Uterus (tissue), 2 donors: ENCODE measurements around the gene HM13.

Experiments
- POLR2A ChIP-seq, 2 donors: fragments of 450-650 bp; IDR thresholded peaks; one replicate each; pipeline ENCODE4 v1.6.1; 2016; ENCODE audit warnings: antibody characterized with exemption in 2 of 2, mild to moderate bottlenecking in 1 of 2, moderate library complexity in 1 of 2
- TF ChIP-seq, protein P1 (sequence below), 4 experiments: fragments of 200-600 bp in 2 of 4; fragments of 450-650 bp in 2 of 4; sonication (generic) in 2 of 4; IDR thresholded peaks; one replicate each; pipeline ENCODE4 v1.5.1; 2016 to 2019; ENCODE audit warnings: antibody characterized with exemption in 4 of 4, mild to moderate bottlenecking in 2 of 4, moderate library complexity in 1 of 4

DNA sequence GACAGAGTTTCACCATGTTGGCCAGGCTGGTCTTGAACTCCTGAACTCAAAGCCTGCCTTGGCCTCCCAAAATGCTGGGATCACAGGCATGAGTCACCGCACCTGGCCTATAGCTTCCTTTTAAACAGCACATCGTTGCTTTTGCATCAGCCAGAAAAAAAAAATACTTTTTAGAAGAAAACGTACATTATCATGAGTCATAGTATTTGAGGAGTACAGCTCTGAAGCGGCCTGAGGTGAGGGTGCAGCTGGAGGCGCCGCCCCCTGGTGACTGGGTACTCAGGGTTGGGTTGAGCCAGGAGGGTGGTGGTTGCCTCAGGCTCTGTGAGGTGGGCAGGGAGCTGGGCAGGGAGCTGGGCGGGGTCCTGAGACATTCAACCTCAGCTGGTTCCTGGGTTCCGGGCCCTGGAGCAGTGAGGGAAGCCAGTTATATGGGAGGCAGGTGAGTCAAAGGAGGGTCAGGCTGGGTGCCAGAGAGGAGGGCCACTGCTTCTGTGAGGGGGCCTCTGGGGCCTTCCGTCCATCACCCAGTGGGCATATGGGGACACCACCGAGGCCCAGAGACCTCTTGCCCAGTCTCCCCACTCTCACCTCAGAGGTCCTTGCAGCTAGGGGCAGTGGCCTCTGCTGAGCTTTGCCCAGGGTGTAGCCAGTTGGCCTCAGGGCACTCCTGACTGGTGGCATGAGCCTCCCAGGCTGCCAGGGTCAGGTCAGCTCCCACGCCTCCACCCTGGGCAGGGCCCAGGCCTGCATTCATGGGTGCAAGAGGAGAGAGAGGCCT lies 79.2 kb downstream of the HM13 start:
- TF ChIP-seq, protein P1, sequence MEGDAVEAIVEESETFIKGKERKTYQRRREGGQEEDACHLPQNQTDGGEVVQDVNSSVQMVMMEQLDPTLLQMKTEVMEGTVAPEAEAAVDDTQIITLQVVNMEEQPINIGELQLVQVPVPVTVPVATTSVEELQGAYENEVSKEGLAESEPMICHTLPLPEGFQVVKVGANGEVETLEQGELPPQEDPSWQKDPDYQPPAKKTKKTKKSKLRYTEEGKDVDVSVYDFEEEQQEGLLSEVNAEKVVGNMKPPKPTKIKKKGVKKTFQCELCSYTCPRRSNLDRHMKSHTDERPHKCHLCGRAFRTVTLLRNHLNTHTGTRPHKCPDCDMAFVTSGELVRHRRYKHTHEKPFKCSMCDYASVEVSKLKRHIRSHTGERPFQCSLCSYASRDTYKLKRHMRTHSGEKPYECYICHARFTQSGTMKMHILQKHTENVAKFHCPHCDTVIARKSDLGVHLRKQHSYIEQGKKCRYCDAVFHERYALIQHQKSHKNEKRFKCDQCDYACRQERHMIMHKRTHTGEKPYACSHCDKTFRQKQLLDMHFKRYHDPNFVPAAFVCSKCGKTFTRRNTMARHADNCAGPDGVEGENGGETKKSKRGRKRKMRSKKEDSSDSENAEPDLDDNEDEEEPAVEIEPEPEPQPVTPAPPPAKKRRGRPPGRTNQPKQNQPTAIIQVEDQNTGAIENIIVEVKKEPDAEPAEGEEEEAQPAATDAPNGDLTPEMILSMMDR (IDR thresholded peaks at IDR 0.05), result no peak
- TF ChIP-seq POLR2A (IDR thresholded peaks at IDR 0.05), result peak in 1 of 2 donors; percentile 19
